ENCODE measurements around the gene SBF1.

DNA sequence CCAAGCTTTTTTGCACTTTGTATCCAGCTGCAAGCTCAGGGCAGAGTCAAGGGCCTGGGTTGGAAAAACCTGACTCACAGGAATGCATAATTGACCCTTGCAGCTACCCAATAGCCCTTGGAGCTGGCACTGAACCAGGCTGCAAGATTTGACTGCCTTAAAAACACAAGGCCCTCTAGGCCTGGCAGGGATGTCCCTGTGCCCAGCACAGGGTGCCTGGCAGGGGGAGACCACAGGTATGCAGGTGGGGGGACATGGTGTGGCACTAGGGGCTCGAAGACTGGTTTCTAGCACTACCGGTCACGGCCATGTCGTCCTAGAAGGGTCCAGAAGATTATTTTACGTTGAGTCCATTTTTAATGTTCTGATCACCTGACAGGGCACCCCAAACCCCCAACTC is 30.2 kb downstream of the SBF1 start:
- TF ChIP-seq, protein P1, sequence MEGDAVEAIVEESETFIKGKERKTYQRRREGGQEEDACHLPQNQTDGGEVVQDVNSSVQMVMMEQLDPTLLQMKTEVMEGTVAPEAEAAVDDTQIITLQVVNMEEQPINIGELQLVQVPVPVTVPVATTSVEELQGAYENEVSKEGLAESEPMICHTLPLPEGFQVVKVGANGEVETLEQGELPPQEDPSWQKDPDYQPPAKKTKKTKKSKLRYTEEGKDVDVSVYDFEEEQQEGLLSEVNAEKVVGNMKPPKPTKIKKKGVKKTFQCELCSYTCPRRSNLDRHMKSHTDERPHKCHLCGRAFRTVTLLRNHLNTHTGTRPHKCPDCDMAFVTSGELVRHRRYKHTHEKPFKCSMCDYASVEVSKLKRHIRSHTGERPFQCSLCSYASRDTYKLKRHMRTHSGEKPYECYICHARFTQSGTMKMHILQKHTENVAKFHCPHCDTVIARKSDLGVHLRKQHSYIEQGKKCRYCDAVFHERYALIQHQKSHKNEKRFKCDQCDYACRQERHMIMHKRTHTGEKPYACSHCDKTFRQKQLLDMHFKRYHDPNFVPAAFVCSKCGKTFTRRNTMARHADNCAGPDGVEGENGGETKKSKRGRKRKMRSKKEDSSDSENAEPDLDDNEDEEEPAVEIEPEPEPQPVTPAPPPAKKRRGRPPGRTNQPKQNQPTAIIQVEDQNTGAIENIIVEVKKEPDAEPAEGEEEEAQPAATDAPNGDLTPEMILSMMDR (IDR thresholded peaks at IDR 0.05): no peak
- TF ChIP-seq EP300 (IDR thresholded peaks at IDR 0.05): no peak
- TF ChIP-seq POLR2AphosphoS5 (IDR thresholded peaks at IDR 0.05): peak in 1 of 2 donors; percentile 3
- no peak for TF ChIP-seq POLR2A (IDR thresholded peaks at IDR 0.05; ENCODE audit: low read depth)

All from esophagus muscularis mucosa (tissue), 4 donors.